ENCODE data around the gene SETBP1.
A peak's percentile ranks its signal among the peaks of the same experiment; 100 is the strongest.

The SETBP1 gene

DNA sequence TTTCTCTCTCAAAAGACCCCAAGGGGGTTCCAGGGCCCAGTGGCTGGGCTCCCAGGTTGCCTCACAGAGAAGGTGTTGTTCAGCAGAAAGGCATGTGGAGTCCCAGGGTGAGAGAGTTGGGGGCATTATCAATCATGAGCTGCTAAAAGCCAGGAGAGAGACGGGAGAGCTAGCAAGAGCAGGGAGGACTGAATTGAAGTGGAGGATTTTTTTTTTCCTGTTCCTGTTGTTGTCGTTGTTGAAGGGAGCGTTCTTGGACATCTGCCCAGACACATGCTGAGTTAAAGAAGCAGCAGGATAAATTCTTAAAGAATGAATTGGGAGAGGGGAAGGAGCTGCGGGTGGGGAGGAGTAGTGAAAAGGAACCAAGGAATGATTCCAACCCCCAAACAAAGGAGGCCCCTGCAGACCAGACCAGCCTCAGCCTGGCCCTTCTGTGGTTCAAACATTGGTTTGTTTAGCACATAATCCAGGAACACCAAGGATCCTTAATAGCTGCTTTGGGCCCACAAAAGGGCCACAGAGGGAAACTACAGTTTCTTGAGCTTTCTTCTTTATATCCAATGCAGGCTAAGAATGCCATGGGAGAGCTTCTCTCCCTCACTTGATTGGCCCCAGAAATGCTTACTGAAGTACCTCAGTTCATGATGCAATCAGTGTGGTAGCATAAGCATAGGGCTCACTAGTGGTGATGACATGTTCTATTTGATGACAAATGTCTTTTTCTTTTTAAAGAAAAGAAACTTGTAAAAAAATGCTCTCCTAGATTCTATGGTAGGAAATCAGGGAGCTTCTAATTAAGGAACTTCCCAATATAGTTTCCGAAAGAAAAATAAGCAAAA is 146.0 kb downstream of the SETBP1 start:
- no peak overlapping the region for H3K4me3 ChIP-seq (ENCODE audit: low read depth, low read length)
- H3K36me3 ChIP-seq = no peaks in the 10 kb centered on the region
- TF ChIP-seq, protein P1, sequence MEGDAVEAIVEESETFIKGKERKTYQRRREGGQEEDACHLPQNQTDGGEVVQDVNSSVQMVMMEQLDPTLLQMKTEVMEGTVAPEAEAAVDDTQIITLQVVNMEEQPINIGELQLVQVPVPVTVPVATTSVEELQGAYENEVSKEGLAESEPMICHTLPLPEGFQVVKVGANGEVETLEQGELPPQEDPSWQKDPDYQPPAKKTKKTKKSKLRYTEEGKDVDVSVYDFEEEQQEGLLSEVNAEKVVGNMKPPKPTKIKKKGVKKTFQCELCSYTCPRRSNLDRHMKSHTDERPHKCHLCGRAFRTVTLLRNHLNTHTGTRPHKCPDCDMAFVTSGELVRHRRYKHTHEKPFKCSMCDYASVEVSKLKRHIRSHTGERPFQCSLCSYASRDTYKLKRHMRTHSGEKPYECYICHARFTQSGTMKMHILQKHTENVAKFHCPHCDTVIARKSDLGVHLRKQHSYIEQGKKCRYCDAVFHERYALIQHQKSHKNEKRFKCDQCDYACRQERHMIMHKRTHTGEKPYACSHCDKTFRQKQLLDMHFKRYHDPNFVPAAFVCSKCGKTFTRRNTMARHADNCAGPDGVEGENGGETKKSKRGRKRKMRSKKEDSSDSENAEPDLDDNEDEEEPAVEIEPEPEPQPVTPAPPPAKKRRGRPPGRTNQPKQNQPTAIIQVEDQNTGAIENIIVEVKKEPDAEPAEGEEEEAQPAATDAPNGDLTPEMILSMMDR (IDR thresholded peaks at IDR 0.05; ENCODE audit: low read depth, low read length) = no peak
- DNase-seq = no peak
- no peaks in the 10 kb centered on the region for H3K27me3 ChIP-seq
- no peaks in the 10 kb centered on the region for H3K9me3 ChIP-seq
- no peaks in the 10 kb centered on the region for H3K4me1 ChIP-seq

DNA sequence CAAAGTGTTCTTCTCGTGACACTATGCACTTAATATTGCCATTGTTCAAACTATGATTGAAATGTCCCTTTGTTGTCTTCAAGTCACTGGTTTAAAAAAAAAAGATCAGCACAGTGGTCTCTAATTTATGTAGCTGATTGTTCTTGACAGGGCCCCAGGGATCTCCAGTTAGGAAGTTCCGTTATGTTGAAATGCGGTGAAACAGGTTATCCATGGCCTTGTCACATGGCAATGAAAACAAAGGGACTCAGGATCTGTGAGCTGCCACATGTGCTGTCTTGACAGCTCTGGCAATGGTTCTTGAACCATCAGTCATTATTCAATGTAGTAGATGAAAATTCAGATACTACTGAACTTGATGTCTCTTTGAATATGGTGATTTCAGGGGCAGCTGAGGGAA is 147.4 kb downstream of the SETBP1 start:
- Histone ChIP-seq H3K36me3 (no peaks in the 10 kb centered on the region), H3K9me3 (no peaks in the 10 kb centered on the region), H3K27me3 (no peaks in the 10 kb centered on the region), H3K4me3 (ENCODE audit: low read depth, low read length) (no peak overlapping the region), H3K4me1 (no peaks in the 10 kb centered on the region)
- TF ChIP-seq, protein P1 (IDR thresholded peaks at IDR 0.05; ENCODE audit: low read depth, low read length) = no peak
- DNase-seq = no peak

DNA sequence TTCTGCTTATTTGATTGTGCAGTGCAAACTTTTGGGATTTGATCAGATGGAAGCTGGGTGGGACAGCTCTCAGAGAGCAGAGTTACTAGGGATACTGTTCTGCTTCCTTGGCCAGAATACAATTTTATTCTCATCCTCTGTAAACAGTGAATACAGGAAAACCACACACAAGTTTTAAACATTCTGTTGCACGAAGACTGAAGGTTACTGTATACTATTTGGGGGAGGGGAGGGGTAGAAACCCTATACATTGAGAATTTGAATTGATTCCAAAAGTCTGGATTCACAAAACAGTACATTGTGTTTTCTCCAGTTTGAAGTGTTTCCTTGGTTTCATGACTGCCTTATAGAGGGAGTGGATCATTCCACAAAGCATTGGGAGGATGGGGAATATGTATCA is 149.9 kb downstream of the SETBP1 start:
- TF ChIP-seq, protein P1 (IDR thresholded peaks at IDR 0.05; ENCODE audit: low read depth, low read length) = no peak
- no peak for DNase-seq
- Histone ChIP-seq H3K4me1 (0 out of 2 replicates have a peak, but pooled peaks cover 2% of the 10 kb centered on the region), H3K36me3 (no peaks in the 10 kb centered on the region), H3K9me3 (no peaks in the 10 kb centered on the region), H3K4me3 (ENCODE audit: low read depth, low read length) (no peak overlapping the region), H3K27me3 (no peaks in the 10 kb centered on the region)

DNA sequence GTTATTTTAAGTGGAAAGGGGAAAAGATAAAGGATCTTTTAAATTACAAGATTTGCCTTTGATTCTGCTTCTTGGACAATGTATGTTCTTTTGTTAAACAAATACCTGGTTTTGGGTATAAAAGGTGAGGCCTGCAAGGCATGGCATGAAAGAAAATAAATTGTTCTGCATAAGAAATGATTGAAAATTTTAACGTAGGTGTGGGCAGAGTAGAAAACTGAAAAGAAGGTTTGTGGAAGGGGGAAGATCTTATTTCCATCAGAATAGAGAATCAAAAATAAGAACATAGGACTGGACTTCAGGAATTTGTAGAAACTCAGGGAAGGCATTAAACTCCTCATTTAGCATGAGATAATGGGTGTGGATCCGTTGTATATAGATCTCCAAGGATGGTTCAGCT is 153.1 kb downstream of the SETBP1 start:
- Histone ChIP-seq H3K36me3 (no peaks in the 10 kb centered on the region), H3K4me3 (ENCODE audit: low read depth, low read length) (no peak overlapping the region), H3K4me1 (0 out of 2 replicates have a peak, but pooled peaks cover 2% of the 10 kb centered on the region), H3K9me3 (no peaks in the 10 kb centered on the region), H3K27me3 (no peaks in the 10 kb centered on the region)
- DNase-seq = no peak
- TF ChIP-seq, protein P1 (IDR thresholded peaks at IDR 0.05; ENCODE audit: low read depth, low read length) = no peak

DNA sequence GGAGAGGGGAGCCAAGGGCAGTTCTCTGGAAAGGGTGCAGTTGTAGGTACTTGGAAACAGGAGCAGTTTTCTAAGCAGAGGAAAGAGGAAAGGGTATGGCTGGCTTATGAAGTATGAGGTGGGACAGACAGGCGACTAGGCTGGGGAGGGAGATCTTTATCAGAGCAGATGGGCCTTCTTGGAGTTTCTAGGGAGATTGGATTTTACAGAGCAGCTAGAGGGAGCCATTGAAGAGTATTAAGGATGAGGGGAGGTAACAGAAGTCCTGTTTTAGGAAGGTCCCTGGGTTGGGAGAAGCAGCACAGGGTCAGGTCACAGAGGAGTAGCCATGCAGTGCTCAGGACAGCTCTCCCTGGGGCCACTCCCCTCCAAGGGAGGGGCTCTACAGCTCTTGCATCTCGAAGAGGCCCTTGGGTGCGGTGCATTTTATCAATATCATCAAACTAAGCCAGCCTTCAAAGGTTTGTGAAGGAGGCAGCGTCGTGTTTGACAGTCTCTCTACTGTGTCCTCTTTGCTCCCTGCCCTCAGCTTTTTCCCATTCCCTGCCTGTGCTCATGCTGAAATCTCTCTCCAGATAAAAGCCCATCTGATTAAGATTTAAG is 154.3 kb downstream of the SETBP1 start:
- H3K4me1 ChIP-seq = 0 out of 2 replicates have a peak, but pooled peaks cover 2% of the 10 kb centered on the region
- no peak for DNase-seq
- TF ChIP-seq, protein P1 (IDR thresholded peaks at IDR 0.05; ENCODE audit: low read depth, low read length) = peak; percentile 8; the same call in 1 of the 2 replicates
- H3K9me3 ChIP-seq = no peaks in the 10 kb centered on the region
- H3K27me3 ChIP-seq = no peaks in the 10 kb centered on the region
- H3K36me3 ChIP-seq = no peaks in the 10 kb centered on the region
- H3K4me3 ChIP-seq (ENCODE audit: low read depth, low read length) = no peak overlapping the region

DNA sequence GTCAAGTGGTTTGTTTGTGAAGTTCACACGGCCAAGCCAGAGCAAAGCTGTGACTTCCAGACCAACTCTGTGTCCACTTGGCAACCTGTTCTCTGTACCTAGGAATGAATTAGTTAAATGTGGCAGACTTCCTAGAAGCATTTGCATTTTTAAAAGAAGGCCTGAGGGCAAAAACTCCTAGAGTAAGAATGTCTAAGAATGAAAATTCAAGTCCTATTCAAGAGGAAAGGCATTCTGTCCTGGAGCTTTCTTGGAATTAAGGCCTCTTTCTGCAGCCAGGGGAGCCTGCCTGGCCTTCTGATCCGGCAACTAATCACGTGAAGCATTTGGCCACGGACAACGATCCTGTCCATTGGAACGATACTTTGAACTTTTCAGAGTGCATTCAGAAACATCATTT is 155.0 kb downstream of the SETBP1 start:
- DNase-seq = no peak
- TF ChIP-seq, protein P1 (IDR thresholded peaks at IDR 0.05; ENCODE audit: low read depth, low read length) = no peak
- no peaks in the 10 kb centered on the region for H3K9me3 ChIP-seq
- H3K36me3 ChIP-seq = no peaks in the 10 kb centered on the region
- H3K27me3 ChIP-seq = no peaks in the 10 kb centered on the region
- H3K4me1 ChIP-seq = 0 out of 2 replicates have a peak, but pooled peaks cover 2% of the 10 kb centered on the region
- no peak overlapping the region for H3K4me3 ChIP-seq (ENCODE audit: low read depth, low read length)
